Erythroblast (primary cell): Measurements from ENCODE around the gene SETBP1.

Experiments
- GATA1 ChIP-seq: IDR thresholded peaks from 2 replicates; pipeline ENCODE4 v1.6.1; 2011; ENCODE audit warnings: low read depth, mild to moderate bottlenecking, control low read depth, low read length, moderate library complexity
- POLR2A ChIP-seq: IDR thresholded peaks from 2 replicates; pipeline ENCODE4 v1.6.1; 2011; ENCODE audit warnings: mild to moderate bottlenecking, low read length

DNA sequence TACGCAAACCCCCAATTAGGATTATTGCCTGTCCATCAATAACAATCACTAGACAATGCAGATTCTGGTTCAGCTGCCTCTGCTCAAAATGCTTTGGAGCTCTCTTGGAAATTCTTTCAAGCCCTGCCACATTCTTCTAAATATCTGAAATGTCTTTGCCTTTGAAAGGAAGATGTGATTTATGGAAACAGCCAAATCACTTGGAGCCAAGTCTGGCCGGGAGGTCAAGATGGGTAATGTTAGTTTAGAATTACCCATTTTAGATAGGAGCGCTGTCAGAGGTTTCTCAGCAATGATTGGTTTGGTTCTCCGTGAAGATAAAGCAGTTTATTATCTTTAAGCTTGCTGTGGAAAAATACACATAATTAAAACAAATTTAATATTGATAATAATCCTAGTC lies 306.7 kb downstream of the SETBP1 start:
- no peak for TF ChIP-seq POLR2A
- TF ChIP-seq GATA1, result no peak
